NCI-H2081 treated with DMSO at 0.1 percent for 48 hours (cell line): Measurements from ENCODE around the gene TTLL8.
"Not testable (repeated sequence)": the region's sequence is repeated elsewhere in the genome, so short reads cannot be mapped to it uniquely, and the experiment has no call there.

Experiments
- DNase-seq: peaks from one replicate; lab custom pipeline; 2025; lab: John Stamatoyannopoulos, UW

The TTLL8 gene

GRCh38 chr22:50058061-50058905, at the start of gene TTLL8:
TTLL8 (minus strand) TSS chr22:50058298.
- DNase-seq = no peak

- no peak for DNase-seq
Measured at GRCh38 chr22:50107529-50107928, 49.4 kb upstream of the TTLL8 start.

GRCh38 chr22:50105208-50106100, 47.4 kb upstream of the TTLL8 start:
- DNase-seq = no peak

- no peak for DNase-seq
Measured at GRCh38 chr22:50104141-50104544, 46.0 kb upstream of the TTLL8 start.

GRCh38 chr22:50102946-50103345, 44.8 kb upstream of the TTLL8 start:
- no peak for DNase-seq

GRCh38 chr22:50101870-50102565, 43.9 kb upstream of the TTLL8 start:
- no peak for DNase-seq

GRCh38 chr22:50098052-50098451, 40.0 kb upstream of the TTLL8 start:
- no peak for DNase-seq

- DNase-seq = no peak
Measured at GRCh38 chr22:50092342-50092741, 34.2 kb upstream of the TTLL8 start.

GRCh38 chr22:50091092-50091768, 33.1 kb upstream of the TTLL8 start:
- no peak for DNase-seq

GRCh38 chr22:50090412-50090714, 32.3 kb upstream of the TTLL8 start:
- DNase-seq = no peak

- no peak for DNase-seq
Measured at GRCh38 chr22:50089682-50090411, 31.7 kb upstream of the TTLL8 start, which contains the start of gene MOV10L1. MOV10L1 (plus strand) TSS chr22:50090006; CDS start chr22:50090089, 83 bp downstream.

GRCh38 chr22:50089231-50089630, 31.1 kb upstream of the TTLL8 start:
- no peak for DNase-seq

GRCh38 chr22:50088096-50088495, 30.0 kb upstream of the TTLL8 start:
- no peak for DNase-seq

- DNase-seq = no peak
Measured at GRCh38 chr22:50087646-50088045, 29.5 kb upstream of the TTLL8 start.

GRCh38 chr22:50086975-50087374, 28.9 kb upstream of the TTLL8 start:
- not testable (repeated sequence) for DNase-seq

GRCh38 chr22:50086526-50086925, 28.4 kb upstream of the TTLL8 start:
- no peak for DNase-seq

GRCh38 chr22:50085211-50085972, 27.3 kb upstream of the TTLL8 start, which contains the start of gene MLC1:
MLC1 (minus strand) TSS chr22:50085426; CDS start chr22:50084902, 524 bp downstream.
- no peak for DNase-seq

GRCh38 chr22:50084614-50085021, 26.5 kb upstream of the TTLL8 start:
- no peak for DNase-seq

GRCh38 chr22:50084080-50084477, 26.0 kb upstream of the TTLL8 start:
- no peak for DNase-seq

GRCh38 chr22:50083462-50084079, 25.5 kb upstream of the TTLL8 start:
- no peak for DNase-seq
